ENCODE results near the gene CD99. TPM values are rescaled to one million over a fixed set of nuclear protein-coding genes. Genes with fewer than 3 reads are reported as not detected.

CD99 gene
- total RNA-seq, 2 donors from 2014 or later, result 121 to 159 TPM

DNA sequence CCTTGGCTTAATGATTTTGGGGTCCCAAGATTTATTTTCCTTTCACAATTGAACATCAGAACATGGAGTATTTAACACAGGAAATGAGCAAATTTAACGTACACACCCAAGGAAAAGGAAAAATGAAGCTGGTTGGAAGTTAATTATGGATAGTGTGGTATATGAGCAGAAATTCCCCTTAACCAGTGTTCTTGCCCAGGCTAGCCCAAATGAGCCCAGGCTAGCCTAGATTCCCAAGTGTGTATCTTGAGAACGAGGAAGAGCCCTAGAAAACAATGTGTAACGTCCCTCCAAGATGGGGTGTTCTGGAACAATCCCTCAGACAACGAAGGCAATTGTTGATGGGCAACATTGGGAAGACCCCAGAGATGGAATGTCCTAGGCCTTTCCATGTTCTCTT is 94.4 kb downstream of the CD99 start:
- no peak overlapping the region for H3K4me3 Mint-ChIP-seq
- H3K4me1 Mint-ChIP-seq (ENCODE audit: low read depth in 2 of 2), result peaks cover 0 to 4% of the 10 kb centered on the region in 2 donors
- H3K36me3 Mint-ChIP-seq, result no peaks in the 10 kb centered on the region
- H3K27ac Mint-ChIP-seq, result no peak overlapping the region
- no peaks in the 10 kb centered on the region for H3K9me3 Mint-ChIP-seq
- DNase-seq (ENCODE audit: low spot score) (no peak), ATAC-seq (no peak)
- peaks cover 0 to 5% of the 10 kb centered on the region in 2 donors for H3K27me3 Mint-ChIP-seq

DNA sequence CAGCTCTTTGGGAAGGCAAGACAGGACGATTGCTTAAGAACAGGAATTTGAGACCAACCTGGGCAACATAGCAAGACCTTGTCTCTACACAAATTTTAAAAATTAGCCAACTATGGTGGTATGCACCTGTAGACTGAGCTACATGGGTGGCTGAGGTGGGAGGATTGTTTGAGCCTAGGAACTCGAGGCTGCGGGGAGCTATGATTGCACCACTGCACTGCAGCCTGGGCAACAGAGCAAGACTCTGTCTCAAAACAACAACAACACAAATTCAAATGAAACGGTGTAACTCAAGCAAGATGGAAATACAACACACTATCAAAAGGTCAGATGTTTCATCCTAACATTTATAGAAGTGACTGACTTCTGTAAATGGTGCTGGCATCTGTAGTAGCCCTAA is 97.9 kb downstream of the CD99 start:
- no peaks in the 10 kb centered on the region for H3K9me3 Mint-ChIP-seq
- no peak overlapping the region for H3K4me3 Mint-ChIP-seq
- ATAC-seq (no peak), DNase-seq (ENCODE audit: low spot score) (no peak)
- H3K27me3 Mint-ChIP-seq, result peaks cover 0 to 6% of the 10 kb centered on the region in 2 donors
- H3K36me3 Mint-ChIP-seq, result no peaks in the 10 kb centered on the region
- H3K27ac Mint-ChIP-seq, result no peak overlapping the region
- no peaks in the 10 kb centered on the region for H3K4me1 Mint-ChIP-seq (ENCODE audit: low read depth in 2 of 2)

DNA sequence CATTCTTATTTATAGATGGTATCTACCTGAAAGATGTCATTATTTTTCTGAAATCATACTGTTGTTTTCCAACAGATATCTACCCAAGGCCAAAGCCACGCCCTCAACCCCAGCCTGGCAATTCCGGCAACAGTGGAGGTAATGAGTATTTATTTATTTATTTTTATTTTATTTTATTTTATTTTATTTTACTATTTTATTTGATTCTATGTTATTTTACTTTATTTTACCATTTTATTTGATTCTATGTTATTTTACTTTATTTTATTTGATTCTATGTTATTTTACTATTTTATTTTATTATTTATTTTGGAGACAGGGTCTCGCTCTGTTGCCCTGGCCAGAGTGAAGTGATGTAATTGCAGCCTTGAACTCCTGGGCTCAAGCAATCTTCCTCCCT is 98.5 kb downstream of the CD99 start:
- DNase-seq (ENCODE audit: low spot score), result no peak
- Mint-ChIP-seq H3K4me3 (no peak overlapping the region), H3K27me3 (peaks cover 0 to 6% of the 10 kb centered on the region in 2 donors), H3K36me3 (no peaks in the 10 kb centered on the region), H3K9me3 (no peaks in the 10 kb centered on the region), H3K4me1 (ENCODE audit: low read depth in 2 of 2) (no peaks in the 10 kb centered on the region), H3K27ac (no peak overlapping the region)
- ATAC-seq, result no peak

Other genes with a start within 250 kb of the CD99 start
- 10 to 100 TPM; 24.0 to 35.7 TPM for gene DHRSX, start 190.3 kb upstream of the CD99 start, total RNA-seq
- gene ZBED1, start 190.3 kb upstream of the CD99 start, total RNA-seq, result 10 to 100 TPM; 34.4 to 42.0 TPM
- gene XG, start 60.7 kb downstream of the CD99 start, total RNA-seq, result not detected
- not detected for gene GYG2, start 137.6 kb downstream of the CD99 start, total RNA-seq
- gene ARSD, start 238.0 kb downstream of the CD99 start, total RNA-seq, result 10 to 100 TPM in 1 of 2 donors, 1 to 10 TPM in 1; 4.0 to 17.0 TPM